IMR-90 (cell line): ENCODE data around the gene ZFPM1. TPM values are rescaled to one million over a fixed set of nuclear protein-coding genes. Genes with fewer than 3 reads are reported as not detected.

Source experiments
- ATAC-seq: fragments of 200-7000 bp; cut with Tn5 transposase; 2 replicates; pipeline ENCODE4 v1.9.1; 2020; ENCODE audit warnings: low read depth, mild to moderate bottlenecking, moderate library complexity
- BruUV-seq: library from RNA; stranded (reverse); fragments of 400-500 nt; replicated peaks from 2 replicates; lab custom pipeline; 2021; lab: Mats Ljungman, UMichigan
- CTCF ChIA-PET: fragments of 300-600 bp; formaldehyde crosslinking; extraction: SDS; loops from one replicate; lab custom pipeline; 2021; ENCODE audit warnings: antibody characterized with exemption; lab: Yijun Ruan, JAX
- POLR2A ChIA-PET: fragments of 300-600 bp; sonication (Branson Sonifier 250); formaldehyde crosslinking; loops from one replicate; lab custom pipeline; 2022; ENCODE audit warnings: antibody characterized with exemption; ENCODE audit not compliant: unreplicated experiment; lab: Charles Lee
- DNase-seq: peaks from one replicate; pipeline ENCODE4 v3.0.0; 2013
- H2AFZ ChIP-seq: replicated peaks from 2 replicates; pipeline ENCODE3; 2013; ENCODE audit warnings: low read length, mild to moderate bottlenecking; ENCODE audit not compliant: poor library complexity
- H2AK5ac ChIP-seq: 2 replicates; pipeline ENCODE4 v1.6.1; 2013; ENCODE audit warnings: low read depth, low read length, inconsistent platforms
- H2AK9ac ChIP-seq: replicated peaks from 2 replicates; pipeline ENCODE3; 2013; ENCODE audit warnings: mild to moderate bottlenecking, low read depth, low read length, moderate library complexity; ENCODE audit not compliant: poor library complexity
- H2BK120ac ChIP-seq: 2 replicates; pipeline ENCODE4 v1.6.1; 2013; ENCODE audit warnings: low read depth, low read length, inconsistent platforms
- H2BK15ac ChIP-seq: 3 replicates; pipeline ENCODE4 v1.6.1; 2013; ENCODE audit warnings: low read depth, low read length, inconsistent platforms
- H2BK20ac ChIP-seq: 2 replicates; pipeline ENCODE4 v1.6.1; 2013; ENCODE audit warnings: low read depth, mild to moderate bottlenecking, inconsistent platforms, low read length, moderate library complexity
- H2BK5ac ChIP-seq: 2 replicates; pipeline ENCODE4 v1.6.1; 2013; ENCODE audit warnings: mild to moderate bottlenecking, low read depth, low read length, inconsistent platforms; ENCODE audit not compliant: poor library complexity, severe bottlenecking
- H3K14ac ChIP-seq: replicated peaks from 2 replicates; pipeline ENCODE4 v1.6.1; 2013; ENCODE audit warnings: low read depth, low read length, inconsistent platforms
- H3K18ac ChIP-seq: 2 replicates; pipeline ENCODE4 v1.6.1; 2013; ENCODE audit warnings: low read depth, low read length, control low read depth
- H3K23ac ChIP-seq: 2 replicates; pipeline ENCODE4 v1.6.1; 2013; ENCODE audit warnings: low read depth, low read length, inconsistent platforms
- H3K27ac ChIP-seq: 2 replicates; pipeline ENCODE4 v1.5.1; 2013; ENCODE audit warnings: mild to moderate bottlenecking, control low read depth, low read length; ENCODE audit not compliant: insufficient read depth
- H3K27me3 ChIP-seq: 2 replicates; pipeline ENCODE4 v1.6.1; 2013; ENCODE audit warnings: low read length; ENCODE audit not compliant: control insufficient read depth, insufficient read depth
- H3K36me3 ChIP-seq: 2 replicates; pipeline ENCODE4 v1.6.1; 2013; ENCODE audit warnings: low read length, mixed read lengths; ENCODE audit not compliant: control insufficient read depth, insufficient read depth
- H3K4ac ChIP-seq: 2 replicates; pipeline ENCODE4 v1.6.1; 2013; ENCODE audit warnings: low read depth, low read length, inconsistent platforms
- H3K4me1 ChIP-seq: 2 replicates; pipeline ENCODE4 v1.6.1; 2013; ENCODE audit warnings: low read length, mixed read lengths; ENCODE audit not compliant: control insufficient read depth, insufficient read depth
- H3K4me2 ChIP-seq: 2 replicates; pipeline ENCODE4 v1.6.1; 2013; ENCODE audit warnings: low read depth, mild to moderate bottlenecking, control low read depth, low read length, moderate library complexity
- H3K4me3 ChIP-seq: 2 replicates; pipeline ENCODE4 v1.5.1; 2013; ENCODE audit warnings: low read depth, mild to moderate bottlenecking, control low read depth, low read length, moderate library complexity; ENCODE audit not compliant: insufficient read depth
- H3K56ac ChIP-seq: 2 replicates; pipeline ENCODE4 v1.6.1; 2013; ENCODE audit warnings: low read length, inconsistent platforms; ENCODE audit not compliant: insufficient read depth; ENCODE audit errors: extremely low read depth
- H3K79me1 ChIP-seq, 2 experiments: 2 replicates each; pipeline ENCODE4 v1.6.1; 2013; ENCODE audit warnings: low read length in 2 of 2, inconsistent platforms in 1 of 2, low read depth in 1 of 2
- H3K9ac ChIP-seq: 2 replicates; pipeline ENCODE4 v1.6.1; 2013; ENCODE audit warnings: low read depth, low read length, control low read depth
- H3K9me1 ChIP-seq: 2 replicates; pipeline ENCODE4 v1.6.1; 2013; ENCODE audit warnings: low read length, inconsistent platforms; ENCODE audit not compliant: insufficient read depth
- H3K9me3 ChIP-seq: 2 replicates; pipeline ENCODE4 v1.6.1; 2013; ENCODE audit warnings: low read length; ENCODE audit not compliant: control insufficient read depth, insufficient read depth
- H4K20me1 ChIP-seq: 2 replicates; pipeline ENCODE4 v1.6.1; 2013; ENCODE audit warnings: low read length, inconsistent platforms; ENCODE audit not compliant: insufficient read depth
- H4K5ac ChIP-seq: 2 replicates; pipeline ENCODE4 v1.6.1; 2013; ENCODE audit warnings: mild to moderate bottlenecking, low read depth, low read length, control low read depth
- H4K8ac ChIP-seq, 2 experiments: 2 replicates each; pipeline ENCODE4 v1.6.1; 2013; ENCODE audit warnings: low read depth in 2 of 2, low read length in 2 of 2, control low read depth in 1 of 2, inconsistent platforms in 1 of 2
- H4K91ac ChIP-seq: 2 replicates; pipeline ENCODE4 v1.6.1; 2013; ENCODE audit warnings: low read depth, low read length, inconsistent platforms; ENCODE audit not compliant: insufficient read depth
- BHLHE40 ChIP-seq: fragments of 150-350 bp; IDR thresholded peaks from 2 replicates; pipeline ENCODE4 v1.6.1; 2016; ENCODE audit warnings: mild to moderate bottlenecking, low read depth, low read length
- CHD1 ChIP-seq: IDR thresholded peaks from 2 replicates; pipeline ENCODE4 v1.6.1; 2012; ENCODE audit warnings: low read depth, low read length, improper control_type of control experiment
- ELK1 ChIP-seq: fragments of 150-350 bp; IDR thresholded peaks from 2 replicates; pipeline ENCODE4 v1.6.1; 2016; ENCODE audit warnings: low read depth, mild to moderate bottlenecking, low read length, moderate library complexity, borderline replicate concordance
- MAFK ChIP-seq: IDR thresholded peaks from 2 replicates; pipeline ENCODE4 v1.6.1; 2012; ENCODE audit warnings: low read depth, low read length, improper control_type of control experiment
- POLR2A ChIP-seq: IDR thresholded peaks from 2 replicates; pipeline ENCODE4 v1.6.1; 2012; ENCODE audit warnings: mild to moderate bottlenecking, low read depth, low read length
- RFX5 ChIP-seq: IDR thresholded peaks from 2 replicates; pipeline ENCODE4 v1.8.0; 2012; ENCODE audit warnings: low read depth, mild to moderate bottlenecking, low read length, moderate library complexity
- SMC3 ChIP-seq: fragments of 150-350 bp; IDR thresholded peaks from 2 replicates; pipeline ENCODE4 v1.6.1; 2016; ENCODE audit warnings: low read depth, mild to moderate bottlenecking, antibody characterized with exemption, low read length, moderate library complexity
- WGBS, 2 experiments: methylation state at CpG; one replicate each; pipeline versions ENCODE4 v1.1.5 to v1.1.7; 2013; ENCODE audit warnings: missing lambda C conversion rate in 2 of 2; ENCODE audit not compliant: insufficient read length in 1 of 2; ENCODE audit errors: extremely low coverage in 2 of 2; 5-methylcytosine and 5-hydroxymethylcytosine counted together
- dilution Hi-C: fragments of 300-500 bp; cut with HindIII; formaldehyde crosslinking; loops from one replicate; pipeline ENCODE4 v1.14.3; 2018; ENCODE audit warnings: low sequenced_read_pairs; ENCODE audit not compliant: unreplicated experiment
- in situ Hi-C: fragments of 300-500 bp; cut with MboI; formaldehyde crosslinking; loops from 3 replicates; pipeline ENCODE4 v1.14.3; 2019; ENCODE audit warnings: low sequenced_read_pairs, inconsistent platforms, mixed read lengths
- intact Hi-C: fragments of 100-400 bp; cut with micrococcal nuclease; formaldehyde crosslinking; loops from 2 replicates; pipeline ENCODE4 v1.10.0; 2022
- polyA plus RNA-seq, 3 experiments: library from polyadenylated mRNA; depleted of rRNA; stranded (reverse); fragments of >200 nt; gene quantifications; 2 replicates each; pipeline ENCODE4 v1.2.3, GENCODE V29; 2012; ENCODE audit warnings: low replicate concordance in 1 of 3
- total RNA-seq: library from RNA; depleted of rRNA; stranded (reverse); fragments of >200 nt; gene quantifications from 2 replicates; pipeline ENCODE4 v1.2.3, GENCODE V29; 2012

The ZFPM1 gene
- total and polyA plus RNA-seq, 2 of the 4 experiments (the other 2 are of a cell fraction), result 0.36 to 1.1 TPM

DNA sequence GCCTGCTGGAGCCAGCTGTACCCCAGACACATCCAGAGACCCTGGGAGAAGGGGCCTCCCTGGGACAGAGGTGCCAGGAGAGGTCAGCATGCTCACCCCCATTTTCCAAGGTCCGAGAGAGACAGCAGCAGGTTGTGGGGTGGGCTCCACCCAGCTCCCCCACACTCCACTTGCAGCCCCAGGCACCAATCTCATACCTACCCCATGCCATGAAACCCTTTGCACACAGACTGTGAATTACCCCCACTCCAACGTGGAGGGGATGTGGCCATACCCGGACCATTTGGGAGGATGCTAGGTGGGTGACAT lies 34.0 kb downstream of the ZFPM1 start:
- H4K8ac ChIP-seq, result no peak overlapping the region
- no peak for DNase-seq
- no peak for ATAC-seq
- peaks cover 7% of the 10 kb centered on the region; the same call in 1 of the 2 replicates for H3K36me3 ChIP-seq
- BruUV-seq, result no TSS peak
- no peak overlapping the region for H3K4ac ChIP-seq
- H2BK5ac ChIP-seq, result no peak overlapping the region
- peaks cover 0 to 2% of the 10 kb centered on the region in 2 experiments; a peak in 1 of 4 replicates for H3K79me1 ChIP-seq
- H3K27ac ChIP-seq, result no peak overlapping the region
- ChIA-PET CTCF (no interaction called here), POLR2A (no interaction called here)
- no peak overlapping the region for H4K91ac ChIP-seq
- H3K18ac ChIP-seq, result no peak overlapping the region
- H2BK120ac ChIP-seq, result no peak overlapping the region
- intact Hi-C loops, result no loop called here
- no peaks in the 10 kb centered on the region for H3K27me3 ChIP-seq
- no peak overlapping the region for H2AK5ac ChIP-seq
- no peaks in the 10 kb centered on the region for H3K4me1 ChIP-seq
- no peak overlapping the region for H3K56ac ChIP-seq
- no peak overlapping the region for H3K14ac ChIP-seq
- no peak for TF ChIP-seq BHLHE40
- TF ChIP-seq POLR2A, result no peak
- TF ChIP-seq ELK1, result no peak
- no peak for TF ChIP-seq RFX5
- TF ChIP-seq SMC3, result no peak
- no peak for TF ChIP-seq CHD1
- TF ChIP-seq MAFK, result no peak
- H3K9me3 ChIP-seq, result no peaks in the 10 kb centered on the region
- in situ Hi-C loops, result no loop called here
- H4K20me1 ChIP-seq, result peaks cover 33% of the 10 kb centered on the region
- H2BK15ac ChIP-seq, result no peak overlapping the region
- H3K4me2 ChIP-seq, result no peak overlapping the region
- no peak overlapping the region for H4K5ac ChIP-seq
- H3K9me1 ChIP-seq, result no peaks in the 10 kb centered on the region
- H2AFZ ChIP-seq, result no peak overlapping the region
- WGBS, 2 experiments, result no CpG with 5 or more reads among the region's 3 CpGs
- H3K23ac ChIP-seq, result no peak overlapping the region
- no peak overlapping the region for H2BK20ac ChIP-seq
- H3K9ac ChIP-seq, result no peak overlapping the region
- H3K4me3 ChIP-seq, result no peak overlapping the region
- no peak overlapping the region for H2AK9ac ChIP-seq
- dilution Hi-C loops, result no loop called here
